Posterior cingulate gyrus (tissue), 11 donors: ENCODE measurements around the gene SDF2.
A peak's percentile ranks its signal among the peaks of the same experiment; 100 is the strongest.
"Not testable (repeated sequence)": the region's sequence is repeated elsewhere in the genome, so short reads cannot be mapped to it uniquely, and the experiment has no call there.

ENCODE experiments used
- DNase-seq, 10 donors: peaks; one replicate each; pipeline versions ENCODE4 v3.0.0 to v3.0.0-alpha.2; 2020 to 2021; ENCODE audit warnings: mixed read lengths in 3 of 10
- intact Hi-C: fragments of 100-400 bp; cut with DNase I; formaldehyde crosslinking; loops from one replicate; pipeline ENCODE4 v1.15.1; 2023

The SDF2 gene

GRCh38 chr17:28686296-28686695 lies 24.6 kb upstream of the SDF2 start:
- intact Hi-C loops, result no loop called here
- no peak for DNase-seq

- intact Hi-C loops, result no loop called here
- peak in 1 of 10 donors; percentile 62 for DNase-seq
These were observed 23.7 kb upstream of the SDF2 start for GRCh38 chr17:28685366-28685765.

DNA sequence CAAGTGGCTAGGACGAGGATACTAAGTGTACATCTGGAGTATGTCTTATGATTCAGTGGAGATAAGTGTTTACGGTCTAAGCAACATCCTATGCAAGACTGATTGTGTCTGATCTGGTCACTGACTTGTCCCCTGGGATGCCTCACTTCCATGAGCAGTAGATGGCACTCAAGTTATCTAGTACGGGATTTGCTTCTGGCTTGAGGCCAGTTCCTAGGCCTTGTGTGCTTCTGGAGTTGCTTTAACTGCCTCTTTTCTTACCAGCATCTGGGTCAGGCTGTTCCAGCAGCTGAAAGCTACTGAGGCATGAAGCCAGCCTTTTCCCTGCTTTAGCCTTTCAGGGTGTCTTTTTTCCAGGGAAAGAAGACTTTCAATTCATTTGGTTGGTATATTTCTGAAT lies 23.3 kb upstream of the SDF2 start:
- intact Hi-C loops, result no loop called here
- DNase-seq, result peak; percentile 50 to 93 (median 75)

- peak in 2 of 10 donors; percentile 31 to 76 for DNase-seq
- intact Hi-C loops, result no loop called here
These were observed 20.9 kb upstream of the SDF2 start for GRCh38 chr17:28682655-28683054.

GRCh38 chr17:28675980-28676379 lies 14.3 kb upstream of the SDF2 start:
- intact Hi-C loops, result no loop called here
- DNase-seq, result no peak

DNA sequence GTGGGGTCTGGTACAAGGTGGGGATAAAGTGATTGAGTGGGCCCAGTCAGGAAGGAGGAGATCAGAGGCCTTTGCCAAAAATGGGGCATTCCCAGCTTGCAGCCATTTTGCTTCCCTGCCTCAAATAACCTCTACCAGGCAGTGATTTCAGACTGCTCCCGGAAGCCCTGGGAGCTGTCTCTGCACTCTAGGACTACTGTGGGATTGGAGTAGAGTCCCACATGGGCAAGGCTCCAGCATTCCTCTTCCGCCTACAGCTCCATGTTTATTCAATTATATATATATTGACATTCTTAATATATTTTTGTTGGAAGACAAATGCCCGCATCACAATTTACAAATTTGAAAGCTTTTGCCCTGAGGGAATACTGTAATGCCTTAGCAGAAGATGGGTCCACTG lies 13.8 kb upstream of the SDF2 start:
- intact Hi-C loops, result no loop called here
- no peak for DNase-seq

GRCh38 chr17:28669918-28670317 lies 8.2 kb upstream of the SDF2 start:
- no peak for DNase-seq
- intact Hi-C loops, result no loop called here

DNA sequence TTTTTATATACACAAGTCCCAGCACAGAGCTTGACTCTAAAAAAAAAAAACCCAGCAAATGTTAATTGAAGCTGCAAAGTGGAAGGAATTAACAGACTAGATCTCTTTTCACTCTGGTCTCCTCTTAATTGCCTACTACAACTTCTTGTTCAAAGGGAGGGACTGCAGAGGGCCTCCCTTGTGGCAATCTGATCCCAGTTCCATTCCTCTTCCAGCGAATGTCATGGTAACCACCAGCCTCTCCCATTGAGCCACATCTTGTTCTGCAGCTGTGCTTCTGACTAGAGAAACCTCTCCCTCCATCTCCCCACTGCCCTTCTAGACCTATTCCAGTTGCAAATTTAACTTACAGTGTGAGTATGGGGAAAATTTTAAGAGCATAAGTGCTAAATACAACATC lies 6.2 kb upstream of the SDF2 start:
- DNase-seq, result peak in 1 of 10 donors; percentile 6
- intact Hi-C loops, result no loop called here

- DNase-seq, result no peak
- intact Hi-C loops, result no loop called here
These were observed 4.3 kb upstream of the SDF2 start for GRCh38 chr17:28665994-28666393.

DNA sequence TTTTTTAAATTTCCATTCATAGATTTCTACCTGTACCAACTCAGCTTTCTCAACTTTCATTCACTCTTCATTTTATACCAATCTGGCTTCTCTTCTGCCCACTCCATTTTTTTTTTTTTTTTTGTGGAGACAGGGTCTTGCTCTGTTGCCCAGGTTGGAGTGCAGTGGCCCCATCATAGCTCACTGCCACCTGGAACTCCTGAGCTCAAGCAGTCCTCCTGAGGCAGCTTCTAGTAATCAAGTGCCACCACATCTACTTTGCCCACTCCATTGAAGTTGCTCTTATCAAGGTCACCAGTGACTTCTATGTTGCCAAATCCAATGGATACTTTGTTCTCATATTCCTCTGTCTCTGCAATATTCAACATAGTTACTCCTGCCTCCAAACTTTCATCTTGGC lies 2.0 kb upstream of the SDF2 start:
- intact Hi-C loops, result no loop called here
- peak in 1 of 10 donors; percentile 22 for DNase-seq

DNA sequence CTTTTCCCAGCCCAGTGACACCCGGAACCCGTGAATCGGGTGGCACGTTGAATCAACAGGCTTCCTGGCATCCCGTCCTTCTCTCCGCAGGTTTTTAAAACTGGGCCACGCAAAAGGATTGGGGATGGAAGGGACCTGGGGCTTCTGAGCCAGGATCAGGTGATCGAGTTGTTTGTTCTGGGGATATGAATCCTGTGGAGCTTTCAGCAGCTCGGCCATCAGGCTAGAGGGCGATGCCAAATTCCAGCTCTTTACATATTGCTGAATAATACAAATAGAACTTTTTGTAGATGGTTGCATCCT lies 772 bp upstream of the SDF2 start:
- intact Hi-C loops, result loop anchor here (1.0 kb wide), 1 partner anchor 17 kb away; the partner anchor contains the start of gene BLTP2
- no peak for DNase-seq

DNA sequence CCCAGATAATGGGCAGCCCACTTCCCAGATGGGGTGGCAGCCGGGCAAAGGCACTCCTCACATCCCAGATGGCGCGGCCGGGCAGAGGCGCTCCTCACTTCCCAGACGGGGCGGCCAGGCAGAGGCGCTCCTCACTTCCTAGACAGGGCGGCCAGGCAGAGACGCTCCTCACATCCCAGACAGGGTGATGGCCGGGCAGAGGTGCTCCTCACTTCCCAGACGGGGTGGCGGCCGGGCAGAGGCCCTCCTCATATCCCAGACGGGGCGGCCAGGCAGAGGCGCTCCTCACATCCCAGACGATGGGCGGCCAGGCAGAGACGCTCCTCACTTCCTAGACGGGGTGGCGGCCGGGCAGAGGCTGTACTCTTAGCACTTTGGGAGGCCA lies 2.2 kb downstream of the SDF2 start:
- peak in 1 of 10 donors; percentile 72 for DNase-seq
- intact Hi-C loops, result not testable (repeated sequence)

- DNase-seq, result peak in 1 of 10 donors; percentile 69
- intact Hi-C loops, result not testable (repeated sequence)
These were observed 2.8 kb downstream of the SDF2 start for GRCh38 chr17:28658766-28659496.

GRCh38 chr17:28658342-28658741 lies 3.4 kb downstream of the SDF2 start:
- DNase-seq, intact Hi-C loops: not testable (repeated sequence)

GRCh38 chr17:28657756-28658155 lies 4.0 kb downstream of the SDF2 start:
- DNase-seq, result no peak
- intact Hi-C loops, result no loop called here

GRCh38 chr17:28655160-28655559 lies 6.5 kb downstream of the SDF2 start:
- intact Hi-C loops, result no loop called here
- DNase-seq, result peak in 1 of 10 donors; percentile 29

- intact Hi-C loops, result loop anchor here (10.0 kb wide), 1 partner anchor 66 kb away; the partner anchor contains the start of genes PROCA1, RAB34 and RPL23A
- peak in 1 of 10 donors; percentile 29 for DNase-seq
These were observed 13.0 kb downstream of the SDF2 start for GRCh38 chr17:28648698-28649097.

DNA sequence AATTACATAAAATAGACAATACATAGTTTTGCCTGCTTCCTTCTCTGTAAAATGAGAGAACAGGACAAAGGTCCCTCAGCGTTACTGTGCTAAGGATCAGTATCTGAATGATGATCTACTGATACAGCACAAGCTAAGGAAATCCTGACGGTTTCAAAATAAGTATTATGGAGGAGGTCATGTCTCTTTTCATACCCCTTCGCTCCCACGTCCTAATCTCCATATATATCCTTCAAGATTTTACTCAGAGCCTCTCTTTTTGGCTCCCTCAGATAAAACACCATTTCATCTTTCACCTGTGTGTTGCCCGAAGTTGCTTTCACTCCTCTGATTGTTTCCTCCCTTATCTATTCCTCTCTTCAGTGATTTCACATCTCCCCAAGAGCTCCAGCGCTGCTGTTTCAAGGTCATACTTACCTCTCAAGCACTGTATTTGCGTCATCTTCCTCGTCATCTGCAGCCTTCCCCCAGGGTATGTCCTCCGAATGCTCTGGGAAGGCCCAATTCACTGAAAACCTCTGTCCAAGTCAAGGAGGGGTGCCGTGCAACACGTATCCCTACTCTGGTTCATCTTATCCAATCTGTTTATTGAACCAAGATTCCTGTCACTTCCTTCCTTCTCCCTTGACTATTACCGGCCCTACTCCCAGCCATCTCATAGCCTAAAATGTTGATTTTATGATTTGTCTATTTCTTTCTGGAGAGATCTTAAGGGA lies 15.5 kb downstream of the SDF2 start:
- intact Hi-C loops, result loop anchor here (10.0 kb wide), 1 partner anchor 69 kb away; the partner anchor contains the start of genes PROCA1, RAB34 and RPL23A
- no peak for DNase-seq

DNA sequence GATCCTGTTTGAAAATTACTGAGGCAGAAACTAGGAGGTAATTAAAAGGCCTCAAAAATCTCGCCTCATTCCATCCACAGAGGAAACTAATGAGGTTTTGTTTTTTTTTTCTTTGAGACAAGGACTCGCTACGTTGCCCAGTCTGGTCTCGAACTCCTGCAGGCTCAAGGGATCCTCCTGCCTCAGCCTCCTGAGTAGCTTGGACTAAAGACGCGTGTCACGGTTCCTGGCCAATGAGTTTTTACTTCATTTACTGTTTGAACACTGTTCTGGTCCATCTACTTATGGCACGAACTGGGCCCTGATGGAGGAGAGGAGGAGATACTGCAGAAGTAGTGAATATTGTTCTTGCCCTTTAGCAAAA lies 16.1 kb downstream of the SDF2 start:
- DNase-seq, result no peak
- intact Hi-C loops, result loop anchor here (1.0 to 10.0 kb wide), 2 partner anchors 17 to 69 kb away; partner anchors contain the start of genes PROCA1, RAB34, RPL23A and SUPT6H

DNA sequence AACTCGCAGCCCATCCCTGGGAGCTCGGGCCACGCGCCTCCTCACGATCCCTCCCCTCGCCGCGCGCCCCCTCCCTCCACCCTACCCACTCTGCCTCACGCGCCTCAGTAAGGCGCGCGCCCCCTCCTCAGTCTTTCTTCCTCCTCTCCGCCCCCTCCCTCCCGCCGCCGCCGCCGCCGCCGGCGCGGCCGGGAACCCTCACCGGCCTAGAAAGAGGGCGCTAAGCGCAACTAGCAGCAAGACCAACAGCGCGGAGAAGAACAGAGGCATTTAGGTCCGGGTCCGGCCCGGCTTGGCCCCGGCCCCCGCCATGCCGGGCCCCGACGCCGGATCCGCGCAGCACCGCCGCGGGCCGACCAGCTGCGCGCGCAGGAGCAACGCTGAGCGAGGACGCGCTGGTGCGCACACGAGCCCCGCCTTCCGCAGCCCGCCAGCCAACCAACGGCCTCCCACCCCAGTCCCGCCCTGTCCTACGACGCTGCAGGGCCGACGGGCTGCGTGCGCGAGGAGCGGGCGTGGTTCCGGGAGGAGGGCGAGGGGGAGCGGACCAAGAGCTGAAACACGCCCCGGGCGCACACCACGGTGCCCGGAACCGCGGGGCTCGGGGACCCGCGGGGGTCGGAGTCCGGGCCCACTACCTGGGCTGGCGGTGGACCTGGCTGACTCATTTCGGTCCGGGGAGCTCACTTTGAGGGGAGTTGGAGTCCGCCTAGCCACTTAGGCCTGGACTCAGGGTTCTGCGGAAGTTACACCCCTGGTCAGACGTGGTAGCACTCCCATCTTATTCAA lies 16.7 kb downstream of the SDF2 start, which contains the start of gene BLTP2:
TSS of gene BLTP2 (minus strand) at position 372 of the 789 bp plus-strand sequence. CDS start at position 270, 102 bp downstream.
- DNase-seq, result peak; percentile 90 to 99 (median 96)
- intact Hi-C loops, result loop anchor here (1.0 to 10.0 kb wide), 2 partner anchors 17 to 70 kb away; partner anchors contain the start of genes PROCA1, RAB34, RPL23A and SUPT6H
